ENCODE measurements around the gene TRAF3.

The TRAF3 gene

DNA sequence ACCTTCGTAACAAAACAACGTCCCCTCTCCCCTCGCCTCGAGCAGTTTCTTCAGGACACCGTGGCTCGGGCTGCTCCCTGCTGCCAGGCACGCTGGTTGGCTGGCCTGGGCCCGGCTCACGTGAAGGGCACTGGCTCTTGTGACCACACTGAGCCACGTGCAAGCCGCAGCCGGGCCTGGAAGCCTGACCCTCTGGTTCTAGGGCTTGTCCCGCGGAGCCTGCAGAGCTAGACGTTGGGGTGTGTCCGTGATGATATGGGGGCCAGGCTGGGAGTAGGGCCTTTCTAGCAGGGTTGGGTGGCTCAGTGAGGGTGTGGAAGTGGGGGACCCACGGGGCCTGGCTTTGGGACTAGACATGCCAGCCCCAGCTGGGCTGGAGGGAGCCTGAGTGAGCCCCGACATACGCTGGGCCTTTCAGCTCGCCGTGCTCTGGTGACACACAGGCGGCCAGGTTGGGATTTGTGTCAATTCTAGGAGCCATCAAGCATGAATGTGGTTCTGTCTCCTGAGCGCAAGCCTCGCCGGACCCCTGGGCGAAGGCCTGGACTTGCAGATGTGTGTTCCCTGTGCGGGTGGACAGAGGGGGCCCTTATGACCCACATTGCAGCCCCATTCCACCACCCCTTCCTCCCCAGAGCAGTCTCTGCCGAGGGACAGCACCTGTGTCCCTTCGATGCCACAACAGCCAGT, 131.7 kb downstream of the TRAF3 start:
- DNase-seq (ENCODE audit: low read depth), result no peak

DNA sequence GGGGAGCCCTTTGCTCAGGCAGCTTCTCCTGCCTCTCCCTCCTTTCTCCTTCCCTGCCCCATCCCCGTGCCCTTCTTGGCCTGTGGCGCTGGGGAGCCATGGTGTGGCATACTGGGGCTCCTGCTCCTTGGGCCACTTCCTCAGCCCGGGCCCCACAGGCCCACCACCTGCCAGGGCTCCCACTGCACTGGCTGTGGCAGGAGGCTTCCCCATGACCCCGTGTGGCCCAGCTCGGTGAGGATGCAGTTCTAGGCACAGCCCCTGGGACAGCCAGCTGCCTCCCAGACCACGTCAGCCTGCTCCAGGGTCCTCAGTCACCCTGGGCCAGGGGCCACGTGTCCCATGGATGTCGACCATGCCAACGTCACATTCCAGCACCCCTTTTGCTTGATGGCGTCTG, 132.2 kb downstream of the TRAF3 start:
- no peak for DNase-seq (ENCODE audit: low read depth)

DNA sequence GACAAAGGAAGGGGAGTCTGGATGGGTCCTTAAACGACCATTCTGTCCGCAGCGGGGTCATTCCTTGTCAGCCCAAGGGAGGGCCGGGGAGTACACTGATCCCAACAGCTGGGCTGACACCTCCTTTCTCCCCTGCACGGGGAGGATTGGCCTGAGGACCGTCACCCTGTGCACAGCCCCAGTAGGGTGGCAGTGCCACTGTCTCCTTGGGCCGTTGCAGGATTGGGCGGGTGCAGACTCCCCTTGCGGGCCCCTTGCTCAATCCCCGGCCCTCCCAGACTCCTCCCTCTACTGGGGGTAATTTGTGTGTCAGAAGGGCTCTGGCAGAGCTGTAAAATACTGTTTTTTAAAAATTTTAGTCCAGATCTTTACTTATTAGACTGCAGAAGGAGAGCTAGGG, 132.7 kb downstream of the TRAF3 start:
- DNase-seq (ENCODE audit: low read depth), result no peak

DNA sequence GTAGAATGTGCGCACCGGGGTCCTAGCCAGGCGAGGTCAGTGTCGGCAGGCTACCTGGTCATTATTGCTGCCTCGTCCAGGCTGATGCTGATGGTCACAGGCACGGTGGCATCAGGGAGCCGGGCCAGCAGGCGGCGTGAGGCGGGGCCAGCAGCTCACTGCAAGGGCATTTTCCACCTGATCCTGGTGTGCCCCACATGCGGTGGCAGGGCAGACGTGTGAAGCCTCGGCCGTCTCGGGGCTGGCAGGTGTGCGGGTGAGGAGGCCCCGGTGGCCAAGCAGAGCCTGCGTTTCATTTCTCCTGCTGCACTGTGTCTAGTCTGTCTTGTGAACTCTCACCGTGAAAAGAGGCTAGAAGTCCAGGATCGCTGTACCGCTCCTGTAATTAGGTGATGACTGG, 133.2 kb downstream of the TRAF3 start:
- DNase-seq (ENCODE audit: low read depth), result no peak

DNA sequence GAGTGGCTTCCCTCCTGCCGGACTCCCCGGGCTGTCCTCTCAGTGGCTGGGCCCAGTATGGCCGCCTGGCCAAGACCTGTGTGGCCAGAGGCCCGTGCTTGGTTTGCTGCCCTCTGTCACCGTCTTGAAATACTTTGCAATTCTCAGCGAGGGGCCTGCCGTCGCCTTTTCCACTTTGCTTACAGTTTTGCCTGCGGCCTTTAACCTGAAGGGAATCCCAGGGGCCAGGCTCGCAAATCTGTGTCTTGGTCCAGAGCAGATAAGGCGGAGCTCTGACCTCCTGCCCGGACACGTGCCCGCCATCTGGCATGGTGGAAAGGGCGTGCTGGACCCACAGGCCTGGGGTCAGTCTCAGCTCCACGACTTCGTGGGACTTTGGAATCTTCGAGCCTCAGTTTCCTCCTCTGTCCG, 134.3 kb downstream of the TRAF3 start:
- no peak for DNase-seq (ENCODE audit: low read depth)

DNA sequence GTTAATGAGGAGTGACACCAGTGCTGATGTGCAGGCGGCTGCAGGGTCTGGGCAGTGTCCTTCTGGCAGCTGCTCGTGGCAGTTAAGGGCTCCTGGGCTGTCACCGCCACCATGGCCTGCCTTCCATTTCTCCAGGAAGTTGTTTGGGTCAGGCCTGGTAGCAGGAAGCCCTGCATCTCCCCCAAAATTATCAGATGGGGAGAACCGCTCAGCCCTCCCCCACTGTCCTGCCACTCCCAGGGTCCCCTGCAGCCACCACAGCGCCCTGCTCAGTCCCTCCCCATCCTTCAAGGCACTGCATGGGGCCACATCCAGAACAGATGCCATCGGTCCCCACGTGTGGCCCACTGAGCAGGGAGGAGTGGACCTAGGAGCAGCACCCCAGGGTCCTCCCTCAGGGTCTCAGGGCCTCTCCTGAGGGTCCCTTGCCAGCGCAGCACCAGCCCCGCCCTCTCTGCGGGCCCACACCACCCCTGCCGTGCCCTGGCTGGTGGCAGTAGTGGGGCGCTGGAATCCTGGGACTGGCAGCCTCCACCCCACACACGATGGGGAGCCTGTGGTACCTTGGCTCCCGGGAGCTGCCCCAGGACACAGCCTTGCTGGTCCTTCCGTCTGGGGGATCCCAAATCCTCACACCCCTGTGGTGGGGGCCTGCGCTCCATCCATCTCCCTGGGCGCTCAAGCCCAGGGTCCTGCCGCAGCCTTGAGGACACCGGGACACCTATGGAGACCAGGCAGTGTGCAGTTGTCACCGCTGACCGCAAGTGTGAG, 134.9 kb downstream of the TRAF3 start:
- no peak for DNase-seq (ENCODE audit: low read depth)

DNA sequence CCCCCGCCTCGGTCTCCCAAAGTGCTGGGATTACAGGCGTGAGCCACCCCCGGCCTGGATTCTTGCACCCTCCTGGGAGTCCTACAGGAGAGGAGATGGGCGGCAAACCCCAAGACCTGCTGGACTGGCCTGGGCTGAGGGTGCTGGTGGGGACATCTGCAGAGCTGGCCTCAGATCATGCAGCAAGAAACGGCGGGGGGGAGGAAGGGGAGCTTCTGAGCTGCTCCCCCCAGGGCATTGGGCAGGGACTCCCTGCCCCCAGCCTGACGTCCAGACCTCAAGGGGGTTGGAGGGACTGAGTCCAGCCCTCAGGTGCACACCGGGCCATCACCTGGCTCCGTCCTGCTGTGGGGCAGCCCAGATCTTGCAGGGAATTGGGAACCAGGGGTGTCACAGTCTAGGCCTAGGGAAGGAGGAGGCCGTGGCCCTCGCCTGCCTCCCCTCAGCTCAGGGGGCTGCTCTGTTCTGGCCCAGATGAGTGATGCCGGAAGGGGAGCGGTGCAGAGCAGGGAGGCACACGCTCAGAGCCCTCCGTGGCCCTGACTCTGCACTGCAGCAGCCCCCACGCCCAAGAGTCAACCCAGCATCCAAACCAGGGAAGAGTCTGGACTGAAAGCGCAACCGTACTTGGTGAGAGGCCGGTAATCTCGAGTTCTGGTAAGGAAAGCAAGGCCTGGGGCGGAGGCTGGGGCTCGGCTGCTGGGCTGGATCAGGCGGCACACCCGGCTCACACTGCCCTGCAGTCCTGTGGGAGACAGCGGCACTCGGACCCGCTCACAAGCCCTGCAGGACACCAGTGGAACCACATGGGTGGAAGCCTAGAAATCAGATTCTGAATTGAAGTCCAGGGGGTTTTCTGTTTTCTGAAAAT, 136.3 kb downstream of the TRAF3 start:
- no peak for DNase-seq (ENCODE audit: low read depth)

DNA sequence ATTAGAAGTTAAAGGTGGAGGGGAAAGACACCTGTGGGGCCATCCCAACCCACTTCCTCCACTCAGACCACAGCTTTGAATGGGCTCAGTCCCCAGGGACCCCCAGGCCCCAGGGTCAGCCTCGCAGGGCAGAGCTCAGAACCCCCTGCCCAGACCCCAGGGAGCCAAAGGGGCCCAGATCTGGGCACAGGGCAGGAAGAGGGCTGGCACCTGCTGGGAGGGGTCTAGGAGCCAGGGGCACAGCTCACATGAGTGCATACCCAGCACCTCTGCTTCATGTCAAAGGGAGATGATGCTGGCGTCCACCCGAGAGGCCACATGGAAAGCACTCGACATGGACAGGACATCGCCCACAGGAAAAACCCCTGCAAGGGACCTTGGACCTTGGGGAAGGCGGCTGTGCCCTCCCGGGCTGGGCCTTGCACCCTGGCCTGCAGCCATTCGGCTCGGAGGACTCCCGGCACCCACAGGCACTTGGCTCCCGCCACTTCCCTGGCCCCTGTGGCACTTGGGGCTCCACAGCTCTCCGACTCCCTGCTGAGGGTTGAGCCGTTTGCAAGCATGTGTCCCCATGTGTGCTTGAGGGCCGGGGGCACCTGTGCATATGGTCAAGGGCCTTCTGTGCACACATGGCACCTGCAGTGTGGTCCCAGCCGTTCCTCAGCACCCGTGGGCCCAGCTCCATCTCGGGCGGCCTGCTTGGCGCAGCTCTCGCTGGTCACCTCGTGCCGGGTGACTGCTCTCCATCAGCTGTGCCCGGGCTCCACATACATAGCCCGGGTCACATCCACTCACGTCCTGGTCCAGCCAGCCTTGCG, 137.4 kb downstream of the TRAF3 start:
- no peak for DNase-seq (ENCODE audit: low read depth)

DNA sequence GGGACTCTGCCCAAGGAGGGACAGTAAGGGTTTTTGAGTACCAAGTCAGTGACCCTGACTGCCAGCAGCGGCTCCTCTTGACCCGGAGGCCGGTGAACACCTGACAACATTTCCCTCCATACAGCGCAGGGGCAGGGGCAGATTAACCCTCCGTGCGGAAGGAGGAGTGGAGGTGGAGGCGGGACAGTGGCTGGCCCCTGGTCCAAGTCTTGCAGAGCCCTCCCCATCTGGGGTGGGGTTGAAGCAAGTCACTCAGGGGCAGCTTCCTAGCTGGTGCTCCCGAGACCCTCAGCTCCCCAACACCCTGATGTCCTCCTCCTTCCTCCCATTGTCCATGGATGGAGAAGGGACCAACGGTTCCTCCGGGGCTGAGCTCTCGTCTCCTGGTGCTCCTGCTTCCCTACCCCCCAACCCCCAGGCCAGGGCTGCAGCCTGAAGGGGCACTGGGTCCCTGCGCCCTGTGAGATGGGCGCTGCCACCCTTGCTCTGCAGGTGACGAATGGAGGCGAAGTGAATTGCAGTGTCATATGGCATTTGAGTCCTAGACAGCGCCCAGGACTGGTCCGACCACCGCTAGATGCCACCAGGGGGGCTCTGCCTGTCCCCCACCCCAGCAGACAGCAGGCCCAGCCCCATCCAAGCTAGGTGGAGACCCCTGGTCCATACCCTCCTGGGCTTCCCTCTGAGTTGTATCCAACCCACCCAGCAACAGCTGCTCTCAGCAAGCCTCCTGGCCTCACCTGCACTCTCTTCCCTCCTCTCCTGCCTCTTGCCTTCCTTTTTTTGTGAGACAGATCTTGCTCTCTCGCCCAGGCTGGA, 138.3 kb downstream of the TRAF3 start:
- no peak for DNase-seq (ENCODE audit: low read depth)

DNA sequence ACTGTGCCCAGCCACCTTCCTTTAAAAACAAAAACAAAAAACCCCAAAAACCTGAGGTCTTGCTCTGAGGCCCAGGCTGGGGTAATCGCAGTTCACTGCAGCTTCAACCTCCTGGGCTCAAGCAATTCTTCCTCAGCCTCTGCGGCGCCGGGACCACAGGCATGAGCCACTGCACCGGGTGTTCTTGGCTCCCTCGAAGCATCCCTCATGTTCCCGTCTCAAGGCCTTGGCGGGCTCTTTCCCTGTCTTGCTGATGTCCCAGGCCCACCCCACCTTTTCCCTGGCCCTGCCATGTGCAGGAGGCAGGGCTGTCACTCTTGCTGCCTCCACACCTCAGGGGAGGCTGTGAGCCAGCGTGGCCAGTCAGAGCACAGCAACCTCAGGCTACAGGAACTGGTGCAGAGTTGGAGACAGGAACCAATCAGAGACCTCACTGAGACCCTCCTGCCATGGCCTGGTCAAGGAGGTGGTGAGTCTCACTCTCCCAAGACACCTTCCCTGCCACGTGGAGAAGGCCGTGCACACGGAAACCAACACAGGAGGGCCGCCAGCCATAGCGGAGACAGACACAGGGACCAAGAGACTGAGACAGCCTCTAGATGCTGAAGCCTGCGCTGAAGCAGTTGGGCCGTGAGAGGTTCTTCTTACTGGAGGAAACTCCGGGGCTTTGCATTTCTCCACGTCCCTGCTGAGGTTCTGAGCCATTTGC, 139.3 kb downstream of the TRAF3 start:
- no peak for DNase-seq (ENCODE audit: low read depth)

DNA sequence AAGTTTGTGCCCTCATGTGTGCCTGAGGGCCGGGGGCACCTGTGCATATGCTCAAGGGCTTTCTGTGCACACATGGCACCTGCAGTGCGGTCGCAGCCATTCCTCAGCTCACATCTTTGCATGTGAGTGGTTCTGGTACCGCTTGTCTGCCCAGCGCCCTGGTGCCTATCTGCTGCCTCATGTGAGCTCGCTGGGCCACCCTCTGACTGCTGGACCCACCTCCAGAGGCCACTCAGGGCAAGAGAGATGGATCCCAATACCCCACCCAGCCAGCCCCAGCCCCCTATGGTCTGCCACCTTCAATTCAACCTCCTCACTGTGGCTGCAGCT, 139.8 kb downstream of the TRAF3 start:
- DNase-seq (ENCODE audit: low read depth), result no peak

DNA sequence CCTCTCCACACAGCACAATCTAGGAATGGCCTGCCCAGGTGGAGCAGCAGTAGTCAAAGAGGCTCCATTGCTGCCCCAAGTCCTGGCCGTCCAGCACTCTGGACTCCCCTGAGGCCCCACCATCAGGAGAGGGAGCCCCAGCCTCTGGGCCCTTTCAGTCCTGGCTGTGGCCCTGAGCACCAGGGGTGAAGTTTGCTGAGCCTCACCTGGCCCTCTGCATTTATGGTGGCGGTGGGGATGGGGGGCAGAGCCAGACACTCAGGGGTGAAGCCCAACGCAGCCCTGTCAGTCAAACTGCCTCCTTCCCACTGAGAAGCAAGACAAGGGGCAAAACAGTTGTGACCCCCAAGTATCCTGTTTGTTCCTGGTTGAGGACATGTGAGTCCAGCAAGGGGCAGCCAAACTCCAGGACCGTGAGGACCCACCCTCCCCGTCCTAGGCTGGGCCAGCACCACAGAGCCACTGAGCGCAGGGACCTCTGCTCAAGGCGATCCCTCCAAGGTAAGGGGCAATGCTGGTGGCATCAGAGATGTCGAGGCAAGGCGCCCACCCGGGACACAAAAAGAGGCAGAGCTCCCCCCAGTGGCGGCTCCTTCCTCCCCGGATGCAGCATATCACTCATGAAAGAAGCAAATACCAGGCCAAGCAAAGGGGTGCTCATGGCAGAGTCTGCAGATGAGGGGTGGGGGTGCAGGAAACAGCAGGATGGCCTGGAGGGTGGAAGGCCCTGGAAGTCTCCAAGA, 140.4 kb downstream of the TRAF3 start:
- peak; percentile 29 for DNase-seq (ENCODE audit: low read depth)

DNA sequence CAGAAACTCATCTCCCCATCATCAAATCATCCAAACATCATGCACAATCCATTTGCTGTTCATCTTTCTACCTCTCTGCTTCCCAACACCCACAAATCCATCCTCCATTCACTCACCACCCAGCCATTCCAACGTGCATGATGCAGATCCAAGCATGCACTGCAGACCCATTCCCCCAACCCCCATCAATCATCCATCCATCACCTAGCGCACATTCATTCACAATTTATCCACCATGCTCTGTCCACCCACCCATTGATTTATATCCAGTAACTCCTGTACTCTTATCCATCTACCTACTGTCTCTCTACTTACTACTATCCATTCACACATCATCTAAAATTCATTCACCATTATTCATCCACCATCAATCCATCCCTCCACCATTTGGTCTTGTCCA, 141.2 kb downstream of the TRAF3 start:
- no peak for DNase-seq (ENCODE audit: low read depth)

DNA sequence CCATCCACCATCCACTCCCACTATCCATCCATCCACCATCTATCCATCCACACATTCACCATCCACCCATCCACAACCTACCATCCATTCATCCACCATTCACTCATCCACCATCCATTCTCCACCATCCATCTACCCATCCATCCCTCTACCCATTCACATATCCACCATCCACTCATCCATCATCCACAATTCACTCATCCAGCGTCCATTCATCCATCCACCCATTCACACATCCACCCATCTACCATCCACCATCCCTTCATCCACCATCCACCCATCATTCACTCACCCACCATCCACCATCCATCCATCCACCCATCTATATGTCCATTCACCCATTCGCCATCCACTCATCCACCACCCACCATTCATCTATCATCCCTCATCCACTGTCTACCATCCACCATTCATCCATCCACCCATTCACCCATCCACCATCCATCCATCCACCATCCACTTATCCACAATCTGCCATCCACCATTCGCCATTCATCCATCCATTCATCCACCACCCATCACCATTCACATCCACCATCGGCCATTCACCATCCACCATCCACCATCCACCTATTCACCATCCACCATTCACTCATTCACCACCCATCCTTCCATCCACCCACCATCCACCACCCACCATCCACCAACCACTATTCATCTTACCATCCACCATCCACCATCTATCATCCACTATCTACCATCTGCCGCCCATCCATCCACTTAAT, 143.2 kb downstream of the TRAF3 start:
- no peak for DNase-seq (ENCODE audit: low read depth)

DNA sequence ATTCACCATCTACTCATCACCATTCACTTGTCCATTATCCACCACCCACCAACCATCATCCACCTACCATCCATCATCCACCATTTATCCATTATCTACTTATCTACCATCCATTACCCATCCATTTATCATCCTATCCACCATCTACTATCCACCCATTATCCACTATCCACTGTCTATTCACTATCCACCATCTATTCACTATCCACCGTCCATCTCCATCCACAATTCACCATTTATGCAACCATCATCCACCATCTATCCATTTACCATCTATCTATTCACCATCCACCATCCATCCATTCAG, 143.7 kb downstream of the TRAF3 start:
- DNase-seq (ENCODE audit: low read depth), result no peak

DNA sequence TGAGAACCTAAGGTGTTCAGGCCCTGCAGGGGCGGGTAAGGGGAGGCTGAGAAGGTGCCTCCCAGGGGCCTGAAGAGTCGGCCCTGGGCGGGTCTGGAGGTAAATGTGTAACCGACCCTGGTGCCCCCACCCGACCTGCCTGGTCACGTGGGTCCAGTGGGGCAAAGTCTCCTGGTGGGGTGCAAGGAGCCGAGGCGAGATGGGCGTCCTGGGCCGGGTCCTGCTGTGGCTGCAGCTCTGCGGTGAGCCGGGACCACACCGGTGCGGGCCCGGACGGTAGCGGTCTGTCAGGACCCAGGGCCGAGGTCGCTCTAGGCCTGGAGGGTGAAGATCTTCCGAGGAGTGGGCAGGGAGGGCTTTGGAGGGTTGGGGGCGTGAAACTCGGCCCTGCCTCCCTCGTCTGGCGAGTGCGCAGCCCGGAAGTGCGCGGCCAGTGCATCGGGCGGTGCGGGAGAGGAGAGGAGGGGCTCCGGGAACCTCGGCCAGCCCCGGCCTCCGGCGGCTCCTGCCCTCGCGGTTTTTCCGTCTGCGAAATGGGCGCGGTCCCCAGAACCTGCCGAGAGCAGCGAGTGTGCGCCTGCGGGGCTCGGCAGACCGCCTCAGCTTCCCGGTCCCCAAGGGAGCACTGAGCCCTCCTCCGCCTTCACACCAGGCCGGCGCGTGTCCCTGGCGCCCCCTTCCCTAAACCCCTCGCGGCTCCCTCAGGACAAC, 145.4 kb downstream of the TRAF3 start, which contains the start of gene AMN:
TSS of gene AMN (plus strand) at position 174 of the 711 bp plus-strand sequence. CDS start at position 200, 26 bp downstream.
- DNase-seq (ENCODE audit: low read depth), result no peak

DNA sequence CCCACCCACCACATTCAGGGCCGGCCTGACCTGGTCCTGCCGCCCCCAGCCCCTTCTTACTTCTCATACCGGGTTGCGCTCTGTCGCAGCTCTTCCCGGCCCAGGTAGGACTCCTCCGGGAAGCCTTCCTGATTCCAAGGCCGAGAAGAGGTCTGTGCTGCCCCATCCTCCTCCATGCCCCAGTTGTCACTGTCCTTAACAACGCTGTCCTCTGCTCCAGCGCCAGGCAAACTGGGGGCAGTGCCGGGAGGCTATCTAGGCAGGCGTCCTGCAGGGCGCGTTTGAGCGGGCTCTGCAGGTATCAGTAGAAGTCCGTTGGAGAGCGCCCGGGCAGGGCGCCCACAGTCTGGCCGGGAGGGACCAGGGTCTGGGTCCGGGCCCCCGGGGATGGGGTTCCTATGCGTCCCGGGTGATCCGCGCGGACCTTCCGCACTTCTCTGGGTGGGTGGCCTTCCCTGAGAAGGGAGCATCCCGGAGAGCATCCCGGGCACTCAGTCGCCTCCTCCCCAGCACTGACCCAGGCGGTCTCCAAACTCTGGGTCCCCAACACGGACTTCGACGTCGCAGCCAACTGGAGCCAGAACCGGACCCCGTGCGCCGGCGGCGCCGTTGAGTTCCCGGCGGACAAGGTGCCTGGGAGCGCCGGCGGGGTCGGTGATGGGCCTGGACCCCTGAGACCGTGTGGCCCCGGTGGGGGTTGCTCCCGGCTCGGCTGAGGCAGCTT, 146.1 kb downstream of the TRAF3 start:
- DNase-seq (ENCODE audit: low read depth), result no peak

DNA sequence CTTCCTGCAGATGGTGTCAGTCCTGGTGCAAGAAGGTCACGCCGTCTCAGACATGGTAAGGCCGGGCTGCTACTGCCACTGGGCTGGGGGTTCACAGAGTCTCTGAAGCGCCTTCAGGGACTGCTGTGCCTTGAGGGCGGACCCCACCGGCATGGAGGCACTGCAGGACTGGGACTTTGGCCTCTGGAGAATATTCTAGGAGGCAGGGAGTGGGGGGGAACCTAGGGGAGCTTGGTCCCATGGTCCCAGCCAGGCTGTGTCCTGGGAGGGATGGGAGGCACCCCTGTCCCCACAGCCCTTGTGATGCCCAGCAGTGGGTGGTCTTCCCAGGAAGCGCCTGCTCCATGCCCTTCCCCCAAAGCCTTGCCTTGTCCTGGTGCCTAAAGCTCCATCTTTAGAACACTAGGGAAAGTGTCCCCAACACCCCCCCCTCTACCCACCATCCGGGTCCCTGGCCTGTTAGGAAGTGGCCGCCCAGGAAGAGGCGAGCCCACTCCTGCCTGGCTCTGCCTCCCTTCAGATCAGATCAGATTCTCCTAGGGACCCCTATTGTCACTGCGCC, 146.8 kb downstream of the TRAF3 start:
- DNase-seq (ENCODE audit: low read depth), result no peak

Data from stimulated activated CD8-positive, alpha-beta memory T cell treated with anti-CD3 and anti-CD28 coated beads, Interleukin-12 subunit alpha, Interleukin-12 subunit beta, amount 100 ng/mL, for 4 hours (primary cell).